Measurements from ENCODE around the gene SLC6A15.

Gene SLC6A15

DNA sequence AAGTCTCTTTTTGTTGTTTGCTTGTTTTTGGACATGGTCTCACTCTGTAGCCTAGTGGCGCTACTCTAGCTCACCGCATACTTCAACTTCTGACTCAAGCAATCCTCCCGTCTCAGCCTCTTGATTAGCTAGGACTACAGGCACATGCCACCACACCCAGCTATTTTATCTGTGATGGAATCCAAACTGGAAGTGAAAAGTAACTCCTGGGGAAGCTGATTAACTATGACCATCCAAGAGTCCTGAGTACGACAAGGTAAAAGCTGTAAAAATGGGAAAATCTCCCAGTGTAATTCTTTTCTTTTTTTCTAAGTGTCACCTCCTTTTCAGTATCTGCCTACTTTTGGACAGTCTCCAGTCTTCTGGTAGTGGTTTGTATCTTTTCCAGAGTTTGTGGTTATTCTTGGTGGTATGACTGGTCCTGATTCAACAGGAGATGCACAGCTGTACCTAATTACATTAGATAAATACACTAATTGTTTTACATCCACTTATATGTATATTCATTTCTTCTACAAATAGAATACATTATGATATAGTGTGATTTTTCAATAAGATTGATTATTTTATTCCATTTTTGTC is 97.8 kb downstream of the SLC6A15 start:
- POLR2A ChIA-PET: no interaction called here
- DNase-seq (ENCODE audit: extremely low spot score): no peak
- TF ChIP-seq, protein P1, sequence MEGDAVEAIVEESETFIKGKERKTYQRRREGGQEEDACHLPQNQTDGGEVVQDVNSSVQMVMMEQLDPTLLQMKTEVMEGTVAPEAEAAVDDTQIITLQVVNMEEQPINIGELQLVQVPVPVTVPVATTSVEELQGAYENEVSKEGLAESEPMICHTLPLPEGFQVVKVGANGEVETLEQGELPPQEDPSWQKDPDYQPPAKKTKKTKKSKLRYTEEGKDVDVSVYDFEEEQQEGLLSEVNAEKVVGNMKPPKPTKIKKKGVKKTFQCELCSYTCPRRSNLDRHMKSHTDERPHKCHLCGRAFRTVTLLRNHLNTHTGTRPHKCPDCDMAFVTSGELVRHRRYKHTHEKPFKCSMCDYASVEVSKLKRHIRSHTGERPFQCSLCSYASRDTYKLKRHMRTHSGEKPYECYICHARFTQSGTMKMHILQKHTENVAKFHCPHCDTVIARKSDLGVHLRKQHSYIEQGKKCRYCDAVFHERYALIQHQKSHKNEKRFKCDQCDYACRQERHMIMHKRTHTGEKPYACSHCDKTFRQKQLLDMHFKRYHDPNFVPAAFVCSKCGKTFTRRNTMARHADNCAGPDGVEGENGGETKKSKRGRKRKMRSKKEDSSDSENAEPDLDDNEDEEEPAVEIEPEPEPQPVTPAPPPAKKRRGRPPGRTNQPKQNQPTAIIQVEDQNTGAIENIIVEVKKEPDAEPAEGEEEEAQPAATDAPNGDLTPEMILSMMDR (IDR thresholded peaks at IDR 0.05; ENCODE audit: control extremely low read depth, extremely low read depth, low read depth, missing control alignments): no peak
- CTCF ChIA-PET: interaction anchor here (1.1 to 2.0 kb wide), 6 partner anchors 8 to 35 kb away, joined by 3 to 6 read pairs (median 4); no protein-coding TSS in a partner anchor

DNA sequence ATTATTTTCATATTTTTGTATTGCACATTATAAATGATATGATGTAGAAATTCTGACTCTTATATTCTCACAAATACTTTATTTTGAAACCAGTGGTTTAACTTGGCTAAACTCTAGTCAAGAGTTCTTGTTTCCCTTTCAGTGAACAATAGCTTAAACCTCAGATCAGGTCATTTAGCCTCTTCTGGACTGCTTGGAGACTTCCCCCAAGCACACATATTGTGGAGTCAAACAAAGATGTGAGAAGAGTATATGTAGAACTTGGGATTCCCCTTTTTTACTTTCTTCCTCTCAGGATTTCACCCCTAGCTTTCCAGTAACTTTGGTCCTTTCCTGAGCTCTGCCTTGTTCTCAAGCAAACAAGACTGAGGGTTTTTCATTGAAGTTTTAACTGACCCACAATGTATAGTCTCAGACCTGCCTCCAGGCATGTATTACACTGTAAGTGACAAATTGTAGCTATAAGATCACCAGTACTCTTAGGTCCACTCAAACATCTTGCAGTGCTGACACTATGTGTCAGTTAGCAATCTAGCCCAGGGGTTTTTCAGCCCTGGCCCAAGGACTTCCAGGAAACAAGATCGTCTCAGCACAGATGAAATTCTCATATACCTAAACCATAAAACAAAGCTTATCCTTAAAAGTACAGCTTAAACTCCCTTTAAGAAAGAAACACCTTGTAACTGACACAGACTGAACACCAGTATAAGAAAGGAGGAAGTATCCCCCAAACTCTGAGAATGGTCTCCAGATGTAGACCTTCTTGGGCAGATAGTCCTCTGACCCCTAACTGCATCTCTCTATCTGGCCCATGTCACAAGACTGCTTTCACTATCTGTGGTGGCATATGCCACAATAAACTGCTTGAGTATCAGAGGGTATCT is 98.6 kb downstream of the SLC6A15 start:
- ChIA-PET POLR2A (no interaction called here), CTCF (interaction anchor here (0.9 to 2.0 kb wide), 7 partner anchors 9 to 34 kb away, joined by 3 to 6 read pairs (median 4); no protein-coding TSS in a partner anchor)
- TF ChIP-seq, protein P1 (IDR thresholded peaks at IDR 0.05; ENCODE audit: control extremely low read depth, extremely low read depth, low read depth, missing control alignments): no peak
- no peak for DNase-seq (ENCODE audit: extremely low spot score)

DNA sequence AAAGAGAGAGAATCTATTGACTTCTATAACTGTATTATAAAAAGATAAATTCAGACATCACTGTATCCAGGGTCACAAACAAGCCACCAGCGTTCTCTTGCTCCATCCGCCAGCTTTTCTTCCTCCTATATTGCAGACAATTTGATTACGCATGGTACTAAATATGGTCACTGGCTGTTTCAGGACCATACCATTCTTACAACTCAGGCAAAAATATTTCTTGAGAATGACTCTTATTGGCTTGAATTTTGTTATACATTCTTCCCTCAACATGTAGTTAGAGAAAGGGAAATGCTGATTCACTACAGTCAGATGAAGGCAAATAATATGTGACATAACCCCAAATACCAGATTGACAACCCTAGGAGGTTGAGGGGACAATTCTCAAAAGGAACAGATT is 101.3 kb downstream of the SLC6A15 start:
- TF ChIP-seq, protein P1 (IDR thresholded peaks at IDR 0.05; ENCODE audit: control extremely low read depth, extremely low read depth, low read depth, missing control alignments): no peak
- CTCF ChIA-PET: interaction anchor here (2.5 kb wide), 1 partner anchor 11 kb away, joined by 7 read pairs; no protein-coding TSS in a partner anchor
- DNase-seq (ENCODE audit: extremely low spot score): no peak
- POLR2A ChIA-PET: no interaction called here

DNA sequence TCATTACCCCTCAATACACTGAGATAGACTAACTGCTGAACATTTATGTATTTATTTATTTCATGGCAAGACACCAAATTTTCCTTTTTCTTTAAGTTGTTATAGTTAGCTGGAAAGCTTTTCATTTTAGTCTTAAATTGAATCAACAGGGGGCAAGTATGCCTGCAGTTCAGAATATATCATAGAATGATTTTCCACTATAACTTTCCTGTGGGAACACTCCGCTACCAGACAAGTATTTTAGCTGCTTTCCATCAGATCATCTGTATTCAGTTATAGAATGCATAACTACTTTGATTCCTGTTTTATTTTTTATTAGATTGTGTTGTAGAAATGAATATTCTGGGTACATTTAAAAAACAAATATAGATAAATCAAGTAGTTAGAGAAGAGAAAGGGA is 102.0 kb downstream of the SLC6A15 start:
- POLR2A ChIA-PET: no interaction called here
- CTCF ChIA-PET: interaction anchor here (1.1 to 2.5 kb wide), 3 partner anchors 10 to 12 kb away, joined by 4 to 7 read pairs (median 4); no protein-coding TSS in a partner anchor
- TF ChIP-seq, protein P1 (IDR thresholded peaks at IDR 0.05; ENCODE audit: control extremely low read depth, extremely low read depth, low read depth, missing control alignments): no peak
- no peak for DNase-seq (ENCODE audit: extremely low spot score)
